Kidney tubule cell (primary cell): ENCODE measurements around the gene TTBK1.

ENCODE experiments used
- DNase-seq: peaks from one replicate; pipeline ENCODE4 v3.0.0-alpha.2; 2018; ENCODE audit warnings: low spot score

TTBK1 gene

GRCh38 chr6:43304882-43305281 lies 61.6 kb downstream of the TTBK1 start:
- no peak for DNase-seq

GRCh38 chr6:43306086-43306485 lies 62.8 kb downstream of the TTBK1 start:
- DNase-seq = peak; percentile 68

GRCh38 chr6:43307451-43308100 lies 64.3 kb downstream of the TTBK1 start:
- DNase-seq = no peak

DNA sequence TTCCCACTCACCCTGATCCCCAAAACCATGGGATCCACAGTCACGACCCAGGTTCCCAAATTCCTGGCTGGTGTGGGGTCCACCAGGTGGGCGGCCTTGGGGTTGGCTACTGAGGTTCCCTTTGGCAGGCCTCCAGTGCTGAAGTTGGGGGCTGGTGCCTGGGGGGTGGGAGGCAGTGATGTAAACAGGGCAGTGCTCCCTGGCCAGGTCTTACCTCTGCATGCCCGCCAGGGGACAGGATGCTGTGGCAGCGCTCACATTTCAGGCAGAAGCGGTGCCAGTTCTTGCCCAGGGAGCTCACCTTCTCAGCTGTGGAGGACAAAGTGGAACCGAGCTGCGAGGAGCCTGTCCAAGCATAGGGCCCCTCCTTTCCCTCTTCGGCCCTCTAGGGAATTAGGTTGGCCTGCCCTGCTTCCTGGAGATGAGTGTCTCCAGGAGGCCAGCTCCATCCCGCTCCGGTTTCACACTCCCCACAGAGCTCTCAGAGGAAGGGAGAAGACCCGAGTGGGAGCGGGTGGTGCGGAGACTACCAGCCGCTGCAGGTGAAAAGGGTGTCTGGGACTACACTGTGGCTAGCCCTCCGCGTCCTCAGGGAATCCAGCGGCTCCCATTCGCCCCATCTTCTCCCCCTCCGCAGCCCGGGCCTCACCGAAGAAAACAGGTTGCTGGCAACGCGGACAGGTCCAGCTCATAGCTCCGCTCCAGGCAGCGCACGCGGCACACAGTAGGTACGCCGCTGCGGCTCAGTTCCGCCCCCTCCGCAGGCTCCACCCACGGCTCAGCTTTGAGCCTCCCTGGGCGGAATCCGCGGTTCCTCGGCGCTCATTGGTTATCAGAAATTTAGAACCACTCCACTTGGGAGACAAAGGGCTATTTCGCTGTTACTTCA lies 65.1 kb downstream of the TTBK1 start, which contains the start of gene CRIP3:
TSS of gene CRIP3 (minus strand) at position 726 of the 889 bp plus-strand sequence. CDS start at position 692, 34 bp downstream.
- peak; percentile 54 for DNase-seq

GRCh38 chr6:43308990-43309477 lies 65.8 kb downstream of the TTBK1 start:
- DNase-seq = no peak

- no peak for DNase-seq
Measured at GRCh38 chr6:43310134-43310533, 66.9 kb downstream of the TTBK1 start.

- no peak for DNase-seq
Measured at GRCh38 chr6:43310624-43311023, 67.3 kb downstream of the TTBK1 start.

- DNase-seq = no peak
Measured at GRCh38 chr6:43311666-43312065, 68.4 kb downstream of the TTBK1 start.

DNA sequence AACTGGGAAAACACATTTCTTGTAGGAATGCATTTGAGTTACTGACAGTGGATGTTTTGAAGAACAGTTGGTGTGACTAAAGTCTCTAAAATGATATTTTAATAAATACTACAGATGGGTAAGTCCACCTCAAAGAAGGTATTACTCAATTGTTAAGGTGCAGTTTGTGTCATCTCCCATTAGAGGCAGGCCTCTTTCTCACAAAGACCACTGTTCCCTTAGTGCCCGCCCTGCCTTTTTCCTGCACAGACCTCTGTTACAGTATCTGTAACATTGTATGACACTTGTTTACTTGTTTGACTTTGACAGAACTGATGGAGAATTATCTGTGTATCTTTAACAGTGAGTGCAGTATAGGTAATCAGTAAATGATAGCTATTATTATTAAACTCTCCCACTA lies 70.5 kb downstream of the TTBK1 start:
- DNase-seq = no peak

DNA sequence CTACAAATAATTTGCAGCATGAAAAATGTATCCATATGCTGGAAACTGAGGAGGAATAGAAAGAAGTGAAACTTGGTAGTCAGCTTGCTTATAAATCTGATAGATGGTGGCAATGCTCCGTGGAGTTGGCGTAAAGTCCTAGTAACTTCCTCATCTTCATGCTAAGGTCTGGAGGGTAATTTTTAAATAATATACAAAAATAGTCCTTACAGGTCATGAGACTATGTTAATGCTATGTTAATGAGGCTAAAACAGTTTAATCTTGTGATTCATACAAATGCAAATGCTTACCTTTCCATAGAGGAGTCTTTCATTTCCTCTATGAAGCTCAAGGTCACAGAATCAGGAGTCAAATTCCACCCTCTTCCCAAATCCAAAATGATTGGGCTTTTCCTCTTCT lies 74.7 kb downstream of the TTBK1 start:
- DNase-seq = no peak

- no peak for DNase-seq
Measured at GRCh38 chr6:43325876-43326275, 82.6 kb downstream of the TTBK1 start.

DNA sequence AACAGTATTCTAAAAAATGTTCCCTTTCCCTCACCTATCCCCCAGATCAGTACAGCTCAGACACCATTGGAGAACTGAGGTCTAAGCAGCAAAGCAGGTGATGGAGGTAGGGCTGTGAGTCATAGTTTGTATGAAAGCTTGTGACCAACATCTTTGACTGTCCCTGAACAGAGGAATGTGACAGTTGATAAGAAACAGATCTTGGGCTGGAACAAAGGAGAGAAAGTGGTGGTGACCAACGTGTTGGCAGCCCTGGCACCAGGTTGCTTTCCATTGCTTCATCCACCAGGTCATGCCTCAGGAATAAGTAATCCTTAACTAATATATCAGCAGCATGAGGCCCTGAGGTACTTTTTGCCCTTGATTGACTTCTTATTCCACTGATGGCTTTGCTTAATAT lies 85.2 kb downstream of the TTBK1 start:
- peak; percentile 64 for DNase-seq

DNA sequence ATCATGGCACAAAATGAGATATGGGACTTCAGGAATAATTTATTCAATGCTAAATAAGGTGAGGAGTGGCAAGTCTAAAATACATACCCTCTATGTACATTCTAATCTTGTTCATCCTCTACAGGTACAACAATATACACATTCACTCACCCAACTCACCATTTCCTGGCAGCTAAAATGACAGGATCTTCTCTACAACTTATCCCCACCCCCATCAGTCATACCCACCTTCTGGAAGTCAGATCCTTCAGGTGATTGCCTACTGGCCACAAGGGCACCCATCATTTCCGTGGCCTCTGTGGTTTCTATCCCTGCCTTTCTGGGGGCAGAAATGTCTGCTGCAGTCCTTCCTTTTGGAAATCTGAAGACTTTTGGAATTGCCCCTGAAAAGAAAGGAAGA lies 88.2 kb downstream of the TTBK1 start:
- DNase-seq = no peak

DNA sequence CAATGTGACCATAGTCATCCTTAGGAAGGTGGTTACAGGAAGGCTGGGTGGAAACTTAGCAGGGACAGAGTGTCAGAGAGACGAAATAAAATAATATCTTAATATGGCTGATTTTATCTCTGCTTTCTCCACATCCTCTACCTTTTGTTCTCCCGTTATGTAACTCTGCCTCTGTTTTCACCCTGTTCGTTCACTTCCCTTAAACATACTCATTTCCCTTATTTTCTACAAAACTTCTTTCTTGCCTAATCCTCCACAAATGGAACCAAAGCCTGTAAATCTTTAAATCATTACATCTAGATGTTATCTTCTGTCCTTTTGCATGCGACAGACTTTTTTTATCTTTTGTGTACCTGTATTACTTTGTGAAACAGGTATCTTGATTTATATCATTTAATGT lies 88.6 kb downstream of the TTBK1 start:
- DNase-seq = no peak

DNA sequence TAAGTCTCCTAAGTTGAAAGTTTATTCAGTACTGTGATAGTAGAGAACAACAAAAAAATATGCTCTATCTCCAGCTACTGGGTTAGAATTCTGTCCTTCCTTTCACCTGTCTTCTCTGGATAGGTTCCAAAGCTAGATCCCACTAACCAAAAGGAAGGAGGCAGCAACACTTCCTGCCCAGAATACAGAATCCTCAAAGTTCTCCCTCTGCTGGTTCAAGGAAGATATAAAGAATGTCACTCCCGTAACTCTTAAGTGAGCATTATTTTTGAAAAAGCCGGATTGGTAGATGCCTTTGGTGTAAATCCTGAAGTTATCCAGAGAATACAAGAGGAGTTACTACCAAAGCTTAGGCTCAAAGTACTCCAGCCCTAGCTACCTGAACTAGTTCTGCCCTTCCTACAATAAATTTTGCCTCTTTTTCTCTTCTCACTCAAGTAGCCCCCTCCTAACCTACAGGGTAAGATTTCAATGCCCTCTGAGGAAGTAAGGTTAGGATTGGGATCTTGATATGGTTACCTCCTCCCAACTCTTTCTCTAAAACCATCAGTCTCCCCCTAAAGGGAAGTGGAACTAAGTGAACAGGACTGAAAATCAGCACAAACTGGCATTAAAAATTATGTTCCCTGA lies 91.3 kb downstream of the TTBK1 start:
- peak; percentile 76 for DNase-seq

GRCh38 chr6:43335469-43335868 lies 92.2 kb downstream of the TTBK1 start:
- no peak for DNase-seq

GRCh38 chr6:43336382-43336781 lies 93.1 kb downstream of the TTBK1 start:
- DNase-seq = no peak
